ENCODE results near the gene ADGRG3.

- TF ChIP-seq CTCF (IDR thresholded peaks at IDR 0.05; ENCODE audit: insufficient read depth, low read length) (no peak), POLR2AphosphoS5 (IDR thresholded peaks at IDR 0.05; ENCODE audit: low read depth) (no peak), REST (IDR thresholded peaks at IDR 0.05; ENCODE audit: insufficient replicate concordance, low read depth) (no peak), GABPA (IDR thresholded peaks at IDR 0.05; ENCODE audit: low read depth) (no peak)
These were observed 10.9 kb upstream of the ADGRG3 start for GRCh38 chr16:57657228-57657627.
